GM10266 (cell line): ENCODE data around the gene PRICKLE3.
A peak's percentile ranks its signal among the peaks of the same experiment; 100 is the strongest.

Experiments used
- DNase-seq: peaks from one replicate; pipeline ENCODE4 v3.0.0; 2012; ENCODE audit errors: extremely low spot score
- CTCF ChIP-seq: IDR thresholded peaks from 2 replicates; pipeline ENCODE4 v1.5.1; 2012; ENCODE audit warnings: mild to moderate bottlenecking, low read depth; ENCODE audit not compliant: control insufficient read depth, insufficient read depth; ENCODE audit errors: missing control alignments

PRICKLE3 gene

GRCh38 chrX:49175435-49176274 is 10.5 kb downstream of the PRICKLE3 start:
- DNase-seq: no peak
- no peak for TF ChIP-seq CTCF

GRCh38 chrX:49174723-49175122 is 11.4 kb downstream of the PRICKLE3 start:
- peak; percentile 1 for DNase-seq
- no peak for TF ChIP-seq CTCF

- DNase-seq: peak; percentile 3
Measured at GRCh38 chrX:49173544-49173943, 12.6 kb downstream of the PRICKLE3 start.

GRCh38 chrX:49172280-49172780 is 13.8 kb downstream of the PRICKLE3 start:
- TF ChIP-seq CTCF: no peak
- DNase-seq: peak; percentile 72

- peak; percentile 58 for DNase-seq
- TF ChIP-seq CTCF: no peak
Measured at GRCh38 chrX:49171752-49172279, 14.4 kb downstream of the PRICKLE3 start, which contains the start of gene PLP2. PLP2 (plus strand) TSS chrX:49171898; CDS start chrX:49172001, 103 bp downstream.

GRCh38 chrX:49167740-49168108 is 18.4 kb downstream of the PRICKLE3 start:
- no peak for DNase-seq
- TF ChIP-seq CTCF: no peak

- DNase-seq: peak; percentile 23
- TF ChIP-seq CTCF: no peak
Measured at GRCh38 chrX:49166914-49167739, 19.0 kb downstream of the PRICKLE3 start.
